Stimulated activated CD4-positive, alpha-beta T cell treated with anti-CD3 and anti-CD28 coated beads, TNF-alpha, amount 100 ng/mL, for 4 hours (primary cell): ENCODE results near the gene DUT.
A peak's percentile ranks its signal among the peaks of the same experiment; 100 is the strongest.

Experiments
- DNase-seq, 3 experiments: peaks; one replicate each; pipeline ENCODE4 v3.0.0-alpha.2; 2020; ENCODE audit warnings: low read depth in 3 of 3

DUT gene

DNA sequence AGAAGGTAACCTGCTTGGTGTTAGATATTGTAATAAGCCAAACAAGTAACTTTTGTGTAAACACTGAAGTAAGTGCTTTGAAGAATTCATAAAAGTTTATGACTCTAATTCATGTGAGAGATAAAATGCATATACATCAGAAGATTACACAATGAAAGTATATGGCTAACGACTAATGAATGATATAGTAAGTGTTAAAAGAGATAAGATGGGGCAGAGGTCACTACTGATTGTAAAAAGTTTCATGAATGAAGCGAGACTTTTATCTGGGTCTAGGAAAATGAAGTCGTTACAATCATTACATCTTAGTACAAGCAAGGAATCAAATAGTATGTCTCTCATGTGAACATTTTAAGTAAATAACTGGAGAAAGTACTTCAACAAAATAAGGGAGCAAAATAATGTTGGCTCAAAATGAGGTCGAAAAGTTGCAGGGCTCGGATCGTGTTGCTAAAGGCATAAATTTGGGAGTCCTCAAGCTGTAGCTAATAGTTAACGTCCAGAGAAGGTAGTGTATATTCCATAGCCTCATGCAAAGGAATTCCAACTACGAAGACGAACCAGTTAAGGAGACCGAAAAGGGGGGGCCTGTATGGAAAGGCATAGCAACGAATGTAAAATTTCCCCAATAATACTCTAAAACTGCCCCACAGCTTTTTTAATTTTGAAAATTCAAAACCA lies 984 bp upstream of the DUT start:
- DNase-seq = no peak

DNA sequence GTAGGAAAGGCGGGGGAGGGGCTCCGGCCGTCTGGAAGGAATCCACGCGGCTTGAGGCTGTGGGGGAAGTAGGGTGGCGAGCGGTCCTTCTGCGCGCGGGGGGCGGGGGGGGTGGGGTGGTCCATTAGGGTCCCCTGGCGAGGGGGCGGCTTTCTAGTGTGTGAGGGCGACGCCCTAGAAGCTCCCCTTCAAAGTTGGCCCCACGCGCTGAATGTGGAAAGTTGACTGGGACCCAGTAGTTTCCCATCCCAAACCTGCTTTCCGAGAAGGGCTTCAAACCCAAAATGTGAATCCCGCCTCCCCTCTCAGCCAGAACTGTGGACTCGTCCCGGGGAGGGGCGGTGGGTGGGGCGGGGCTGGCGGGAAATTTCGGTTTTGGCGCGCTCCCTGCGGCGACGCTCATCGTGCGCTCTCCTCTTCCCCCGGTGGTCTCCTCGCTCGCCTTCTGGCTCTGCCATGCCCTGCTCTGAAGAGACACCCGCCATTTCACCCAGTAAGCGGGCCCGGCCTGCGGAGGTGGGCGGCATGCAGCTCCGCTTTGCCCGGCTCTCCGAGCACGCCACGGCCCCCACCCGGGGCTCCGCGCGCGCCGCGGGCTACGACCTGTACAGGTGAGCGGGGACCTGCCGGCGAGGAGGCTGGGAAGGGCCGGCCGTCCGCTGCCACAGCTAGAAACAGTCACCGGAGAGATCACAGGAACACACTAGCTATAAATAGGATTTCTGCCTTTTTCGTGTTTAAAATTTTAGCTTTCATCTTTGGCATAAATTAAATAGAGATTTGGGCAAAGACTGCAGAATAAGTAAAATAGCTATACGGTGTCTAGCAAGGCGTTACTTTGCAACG lies 790 bp downstream of the DUT start:
- DNase-seq = peak; percentile 53 to 74 (median 55)

DNA sequence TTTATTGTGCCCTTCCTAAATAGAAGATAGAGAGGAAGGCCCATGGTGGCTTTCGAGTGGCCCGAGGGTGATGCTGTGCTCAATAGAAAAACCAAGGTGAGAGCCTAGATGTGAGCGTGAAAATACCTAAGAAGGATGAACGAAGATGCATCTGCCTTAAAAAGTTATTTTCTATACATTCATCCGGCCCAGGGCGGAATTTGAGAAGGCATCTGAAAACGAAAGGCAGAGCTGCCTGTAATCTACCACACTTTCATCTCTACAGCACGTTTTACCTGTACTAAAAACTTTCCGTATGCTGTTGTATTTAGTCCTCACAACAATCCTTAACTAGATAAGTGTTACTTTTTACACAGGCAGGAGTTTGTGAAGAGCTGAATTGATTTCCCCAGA lies 1.4 kb downstream of the DUT start:
- DNase-seq = no peak

DNA sequence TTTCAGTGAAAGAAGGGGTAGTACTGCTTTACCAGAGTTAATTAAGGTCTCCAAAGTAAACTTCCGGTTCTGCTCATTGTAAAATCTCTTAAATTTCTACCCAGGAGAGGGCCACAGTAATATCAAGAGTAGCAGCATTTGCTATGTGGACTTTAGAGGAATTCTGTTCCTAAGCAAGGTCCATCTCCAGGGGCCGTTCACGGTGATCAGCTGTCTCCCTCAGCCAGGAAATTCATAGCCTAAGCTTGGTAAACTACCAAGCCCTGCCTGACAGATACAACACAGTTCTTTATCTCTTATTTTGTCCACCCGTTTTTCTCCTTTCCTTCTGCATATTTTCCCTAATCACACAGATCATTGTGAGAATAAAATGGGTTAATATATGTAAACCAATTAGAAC lies 2.3 kb downstream of the DUT start:
- no peak for DNase-seq

DNA sequence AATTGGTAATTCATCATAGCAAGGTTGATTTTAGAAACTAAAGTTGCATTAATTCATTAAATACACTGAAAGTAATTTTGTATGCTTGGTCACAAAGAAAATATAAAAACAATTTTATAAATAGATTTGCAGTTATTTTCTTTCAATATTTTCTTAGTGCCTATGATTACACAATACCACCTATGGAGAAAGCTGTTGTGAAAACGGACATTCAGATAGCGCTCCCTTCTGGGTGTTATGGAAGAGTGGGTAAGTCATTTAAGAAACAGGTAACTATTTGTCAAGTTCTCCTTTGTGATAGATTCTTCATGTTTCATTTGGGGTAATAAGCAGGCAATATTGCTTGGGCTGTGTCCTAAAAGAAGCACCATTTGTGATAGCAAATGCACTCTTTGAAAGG lies 3.0 kb downstream of the DUT start:
- no peak for DNase-seq

DNA sequence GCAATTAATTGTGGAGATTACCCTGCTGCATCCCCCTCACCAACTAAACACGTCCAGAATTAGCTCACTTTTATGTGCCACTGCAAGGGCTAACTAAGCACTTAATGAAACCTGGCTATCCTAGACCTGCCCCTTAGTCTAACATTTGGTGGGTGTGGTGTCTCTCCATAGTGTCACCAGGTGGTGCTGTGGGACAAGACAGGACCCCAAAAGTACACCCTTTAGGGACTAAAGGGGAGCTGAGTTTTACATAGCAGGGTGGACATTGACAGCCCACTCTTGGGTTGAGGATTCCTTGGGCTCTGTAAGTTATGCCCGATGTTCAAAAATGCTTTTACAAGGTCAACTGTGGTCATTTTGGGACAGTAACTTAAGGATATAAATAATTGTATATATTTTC lies 5.7 kb downstream of the DUT start:
- no peak for DNase-seq

DNA sequence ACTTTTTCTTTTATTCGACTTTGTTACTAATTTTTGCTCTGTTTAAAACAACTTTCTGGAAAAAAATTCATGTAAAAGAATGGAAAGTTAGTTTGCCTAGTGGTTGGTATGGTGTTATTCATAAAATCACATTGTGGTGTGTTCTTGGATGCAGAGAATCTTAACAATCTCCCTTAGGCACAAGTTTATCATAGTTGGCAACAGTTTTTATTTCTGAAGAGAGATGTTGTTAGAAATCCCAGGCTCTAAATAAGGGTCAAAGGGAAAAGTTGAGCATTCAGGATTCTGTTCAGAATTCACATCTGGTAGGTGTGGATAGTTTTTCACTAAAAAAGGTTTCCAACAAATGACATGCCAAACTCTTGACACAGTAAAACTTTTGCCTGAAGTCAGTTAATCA lies 6.4 kb downstream of the DUT start:
- DNase-seq = no peak

DNA sequence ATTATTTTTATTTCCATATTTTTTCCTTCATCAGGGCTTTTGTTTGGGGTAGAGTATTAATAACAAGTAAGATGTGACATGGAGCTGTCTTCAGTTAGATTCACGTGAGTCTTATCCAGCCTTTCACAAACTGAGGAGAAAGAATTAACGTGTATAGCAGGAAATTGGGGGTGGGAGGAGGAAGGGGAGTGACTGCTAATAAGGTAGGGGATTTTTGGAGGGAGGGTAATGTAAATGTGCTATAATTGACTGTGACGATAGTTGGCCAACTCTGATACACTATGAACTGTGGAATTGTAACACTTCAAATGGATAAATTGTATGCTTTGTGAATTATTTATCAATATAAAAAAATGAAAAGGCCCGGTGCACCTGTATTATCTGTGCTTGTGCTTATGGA lies 8.9 kb downstream of the DUT start:
- no peak for DNase-seq

DNA sequence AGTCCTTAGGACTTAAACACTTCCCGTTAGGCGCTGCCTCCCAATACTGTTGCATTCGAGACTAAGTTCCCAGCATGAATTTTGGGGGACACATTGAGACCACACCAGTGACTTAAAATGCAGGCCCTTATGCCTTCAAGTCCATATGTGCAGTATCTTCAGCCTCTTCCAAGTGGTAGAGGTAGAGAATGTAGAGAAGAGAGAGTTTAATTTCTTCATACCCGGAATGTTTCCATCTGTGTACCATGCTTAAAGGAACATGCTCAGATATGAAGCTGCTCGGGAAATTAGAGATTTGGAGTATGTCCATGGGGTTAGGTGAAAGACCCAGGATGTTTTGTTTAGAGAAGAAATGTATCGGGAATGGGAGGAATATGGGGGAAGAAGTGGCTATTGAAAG lies 12.6 kb downstream of the DUT start:
- DNase-seq = no peak

DNA sequence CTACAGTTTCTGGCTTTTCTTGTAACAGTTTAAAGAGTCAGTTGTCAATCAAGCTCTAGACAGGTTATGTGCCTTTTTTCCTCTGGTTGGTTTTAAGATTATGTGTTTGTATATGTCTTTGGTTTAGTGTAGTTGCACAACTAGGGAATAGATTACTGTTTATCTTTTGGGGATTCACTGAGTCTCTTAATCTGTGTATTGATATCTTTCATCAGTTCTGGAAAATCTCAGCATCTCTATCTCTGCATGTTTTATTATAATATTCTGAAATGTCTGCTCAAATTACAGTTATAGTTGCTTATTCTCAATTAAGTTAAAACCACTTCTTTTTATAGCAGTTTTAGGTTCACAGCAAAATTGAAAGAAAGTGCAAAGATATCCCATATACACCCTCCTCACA lies 14.3 kb downstream of the DUT start:
- no peak for DNase-seq

DNA sequence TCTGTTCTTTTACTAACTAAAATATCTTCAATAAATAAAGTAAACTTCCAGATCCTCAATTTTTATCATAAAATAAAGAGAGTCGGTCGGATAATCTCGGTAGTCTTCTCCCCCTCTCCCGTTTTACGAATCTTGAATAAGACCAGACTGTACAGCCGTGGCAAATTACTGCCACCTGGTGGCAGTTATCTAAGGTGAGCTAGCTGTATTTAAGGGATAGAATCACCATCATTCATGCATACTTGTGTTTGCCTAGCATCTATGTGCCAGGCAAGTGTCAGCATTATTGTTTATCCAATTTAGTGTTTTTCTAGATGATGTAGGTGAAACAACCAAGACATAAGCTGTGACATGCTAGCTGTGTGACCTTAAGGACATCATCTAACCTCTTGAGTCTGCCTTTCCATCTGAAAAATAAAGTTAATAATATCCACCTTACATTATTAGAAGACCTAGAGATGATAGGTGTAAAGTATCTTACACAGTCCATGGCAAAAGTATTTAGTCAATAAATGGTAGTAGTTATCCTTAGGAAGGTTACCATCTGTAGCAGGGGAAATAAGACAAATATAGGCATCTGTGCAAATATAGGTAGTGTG lies 21.3 kb downstream of the DUT start:
- DNase-seq = peak in 2 of 3 experiments; percentile 7 to 23

DNA sequence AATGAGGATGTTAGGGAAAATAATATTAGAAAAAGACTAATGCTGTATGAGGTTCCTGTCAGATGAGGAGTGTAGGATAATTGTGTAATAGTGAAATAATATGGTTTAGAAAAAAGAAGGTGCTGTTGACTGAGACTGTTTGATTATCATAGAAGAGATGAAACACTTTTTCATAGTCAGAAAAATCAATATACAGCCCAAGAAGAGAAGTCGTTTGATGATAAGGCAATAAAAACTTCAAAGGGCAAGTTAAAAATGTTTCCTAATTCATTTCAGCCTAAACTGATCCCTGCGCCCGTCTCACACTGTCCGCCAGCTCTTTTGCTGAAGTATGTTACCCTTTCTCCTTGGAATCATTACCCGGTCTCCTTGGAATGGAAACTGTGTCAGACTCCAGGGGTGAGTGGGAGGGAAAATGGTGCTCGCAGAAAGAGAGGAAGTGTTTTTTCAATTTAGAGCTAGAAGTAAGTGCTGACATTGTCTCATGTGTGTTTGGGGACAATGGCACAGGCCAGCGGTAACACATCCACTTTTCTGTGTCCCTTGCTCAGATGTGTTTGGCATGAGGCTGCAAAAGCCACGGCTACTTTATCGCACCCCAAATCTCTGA lies 23.6 kb downstream of the DUT start:
- DNase-seq = no peak

DNA sequence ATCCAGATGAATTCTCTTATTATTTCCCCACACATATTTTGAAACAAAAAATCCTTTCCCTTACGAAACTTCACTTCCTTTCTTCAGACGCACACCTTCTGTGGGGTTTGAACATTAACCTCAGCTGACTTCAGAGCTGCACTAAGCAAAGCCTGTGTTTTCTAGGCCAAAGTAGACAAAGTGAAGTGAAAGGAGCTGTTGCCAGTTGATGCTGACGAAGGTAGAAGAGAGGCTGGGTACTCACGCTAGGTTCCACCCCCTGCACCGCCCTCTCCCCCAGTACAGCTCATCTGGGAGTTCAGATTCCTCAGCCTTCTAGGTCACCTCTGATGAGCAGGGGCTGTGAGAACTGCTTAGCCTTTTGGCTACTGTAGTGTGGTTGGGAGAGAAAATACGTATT lies 24.1 kb downstream of the DUT start:
- no peak for DNase-seq

DNA sequence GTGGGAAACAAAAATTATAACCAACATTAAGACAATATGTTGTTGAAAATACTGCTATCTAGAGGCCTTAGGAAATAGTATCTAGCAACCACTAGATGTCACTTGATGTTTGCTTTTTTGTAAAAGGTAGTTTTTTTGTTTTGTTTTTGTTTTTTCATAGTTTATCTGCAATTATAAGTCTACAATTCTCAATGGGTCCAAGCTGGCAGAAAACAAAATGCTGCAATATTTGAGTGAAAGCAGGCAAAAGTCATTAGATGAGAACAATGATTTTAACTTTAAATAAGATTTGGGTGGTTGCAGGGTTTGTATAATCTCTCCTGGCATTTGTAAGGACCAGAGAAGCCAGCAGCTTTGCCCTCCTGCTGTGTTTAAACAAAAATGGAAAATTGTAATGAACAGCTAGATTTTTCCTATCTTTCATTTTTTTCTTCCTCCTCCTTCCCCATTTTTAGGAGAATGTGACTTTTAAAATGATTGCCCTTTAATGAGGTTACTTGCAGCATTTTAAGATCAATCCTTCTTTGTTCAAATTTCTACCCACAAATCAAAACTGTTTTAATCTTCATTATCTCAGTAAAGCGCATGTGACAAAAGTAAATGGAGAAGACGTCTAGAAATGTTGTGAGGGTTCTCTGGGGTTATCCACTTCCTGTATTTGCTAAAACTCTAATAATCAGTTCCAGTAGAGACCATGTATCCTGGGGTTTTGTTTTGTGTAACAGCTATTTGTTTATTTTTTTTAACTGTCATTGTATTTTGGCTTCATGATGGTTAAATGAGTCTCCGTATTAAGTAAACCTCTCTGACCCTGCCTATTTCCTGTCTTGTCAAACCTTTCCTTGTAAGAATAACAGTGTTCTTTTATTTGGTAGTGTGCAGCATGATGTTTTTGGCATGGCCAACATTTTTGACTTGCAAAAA lies 27.3 kb downstream of the DUT start:
- DNase-seq = no peak

DNA sequence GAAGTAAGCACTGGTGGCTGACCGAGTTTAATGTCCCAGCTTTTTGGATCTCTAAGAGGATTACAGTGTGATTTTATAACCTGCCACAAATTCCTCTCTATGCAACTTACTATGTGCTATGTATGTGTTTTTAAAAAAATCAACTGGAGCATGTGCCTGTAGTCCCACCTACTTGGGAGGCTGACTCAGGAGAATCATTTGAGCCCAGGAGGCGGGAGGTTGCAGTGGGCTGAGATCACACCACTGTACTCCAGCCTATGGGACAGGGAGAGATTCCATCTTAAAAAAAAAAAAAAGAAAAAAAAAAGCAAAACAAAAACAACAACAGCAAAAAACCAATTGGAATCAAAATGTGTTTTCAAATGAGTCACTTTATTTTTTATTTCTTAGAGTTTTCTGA lies 29.6 kb downstream of the DUT start:
- DNase-seq = no peak

DNA sequence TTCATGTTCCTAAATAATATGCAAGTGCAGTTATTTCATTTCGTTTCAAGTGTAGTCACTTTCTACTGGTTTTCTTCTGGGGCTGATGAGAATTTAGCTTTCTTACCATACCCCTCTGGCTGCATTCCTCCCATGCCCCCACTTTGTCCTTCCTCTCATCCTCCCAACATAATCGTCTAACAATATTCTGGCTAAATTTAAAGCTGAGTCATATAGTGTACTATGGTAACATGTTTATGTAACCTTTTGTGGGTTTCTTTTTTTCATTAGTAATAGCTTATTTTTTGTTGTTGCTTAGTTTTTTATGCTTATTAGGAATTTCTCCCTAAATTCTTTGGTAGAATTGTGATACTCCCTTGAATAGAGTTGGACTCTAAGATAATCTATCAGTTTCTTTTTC lies 30.5 kb downstream of the DUT start:
- no peak for DNase-seq

DNA sequence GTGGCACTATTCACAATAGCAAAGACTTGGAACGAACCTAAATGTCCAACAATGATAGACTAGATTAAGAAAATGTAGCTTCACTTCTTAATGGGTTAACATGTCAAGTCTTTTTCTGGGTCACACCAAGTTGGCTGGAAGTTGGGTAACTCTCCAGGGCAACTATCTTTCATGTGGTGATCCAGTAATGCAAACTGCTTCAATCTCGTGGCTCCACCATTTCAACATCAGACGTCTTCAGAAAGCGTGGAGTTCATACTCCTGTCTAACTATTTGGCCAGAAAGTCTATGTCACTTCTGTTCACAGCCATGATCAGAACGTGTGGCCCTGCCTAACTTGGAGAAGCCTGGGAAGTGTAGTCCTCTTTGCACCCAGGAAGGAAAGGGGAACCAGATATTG lies 32.2 kb downstream of the DUT start:
- DNase-seq = no peak

DNA sequence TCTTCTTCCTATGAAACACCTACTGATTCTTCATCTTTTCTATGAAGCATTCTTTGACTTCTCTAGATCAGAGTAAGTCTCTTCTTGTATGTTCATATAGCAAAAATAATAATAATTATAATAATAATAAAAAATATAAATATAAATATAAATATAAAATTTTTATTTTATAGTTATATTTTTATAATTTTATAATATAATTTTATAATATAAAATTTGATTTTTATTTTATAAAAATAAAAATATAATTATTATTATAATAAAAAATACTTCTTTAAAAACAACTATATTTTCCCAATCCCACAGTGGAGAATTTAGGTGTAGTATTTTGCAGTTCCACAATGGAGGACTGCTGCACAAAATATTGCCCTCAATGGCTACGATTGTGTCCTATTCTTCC lies 34.3 kb downstream of the DUT start:
- DNase-seq = no peak

DNA sequence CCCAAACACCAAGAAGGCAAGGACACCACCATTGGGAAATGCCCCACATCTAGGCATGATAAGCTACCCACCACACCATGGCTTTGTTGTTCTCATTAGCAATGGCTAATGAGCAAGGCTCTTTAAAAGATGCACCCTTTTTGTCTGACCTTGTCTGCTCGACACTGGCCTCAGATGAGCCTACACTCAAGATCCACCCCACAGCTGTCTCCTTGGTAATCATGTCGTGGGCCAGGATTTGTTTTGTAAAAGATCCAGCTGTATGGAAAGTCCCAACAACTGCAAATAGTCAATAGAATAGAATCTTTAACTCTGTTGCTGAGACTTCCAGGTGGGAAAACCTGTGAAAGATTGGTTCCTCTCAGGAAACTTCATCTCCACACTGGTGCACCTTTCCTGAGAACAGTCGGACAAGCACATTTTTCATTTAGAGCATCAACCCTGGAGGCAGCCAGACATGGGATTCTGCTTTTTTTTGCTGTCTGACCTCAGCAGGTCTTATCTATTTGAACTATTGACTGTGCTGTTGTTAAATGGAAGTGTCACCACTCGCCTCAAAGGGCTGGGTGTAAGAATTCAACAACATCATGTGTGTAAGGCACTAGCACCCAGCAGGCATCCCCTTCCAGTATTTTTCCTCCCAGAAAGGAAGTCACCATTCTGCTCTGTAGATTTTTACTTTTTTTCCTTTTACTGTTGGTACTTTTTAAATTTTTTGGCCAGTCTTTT lies 35.5 kb downstream of the DUT start:
- no peak for DNase-seq

DNA sequence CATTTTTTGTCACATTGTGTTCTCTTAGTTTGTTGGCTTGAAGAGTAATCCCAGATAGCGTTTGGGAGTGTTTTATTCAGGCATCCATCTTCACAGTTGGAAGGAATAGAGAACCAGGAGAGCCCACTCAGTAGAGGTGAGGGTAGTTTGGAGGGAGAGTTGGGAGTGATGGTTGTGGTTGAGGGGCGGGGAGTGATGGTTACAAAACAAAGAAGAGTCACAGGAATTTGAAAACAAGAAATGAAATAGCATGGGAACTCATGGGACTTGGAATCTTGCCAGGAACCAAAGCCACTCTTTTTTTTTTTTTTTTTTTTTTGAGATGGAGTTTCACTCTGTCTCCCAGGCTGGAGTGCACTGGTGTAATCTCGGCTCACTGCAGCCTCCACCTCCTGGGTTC lies 36.3 kb downstream of the DUT start:
- DNase-seq = no peak

DNA sequence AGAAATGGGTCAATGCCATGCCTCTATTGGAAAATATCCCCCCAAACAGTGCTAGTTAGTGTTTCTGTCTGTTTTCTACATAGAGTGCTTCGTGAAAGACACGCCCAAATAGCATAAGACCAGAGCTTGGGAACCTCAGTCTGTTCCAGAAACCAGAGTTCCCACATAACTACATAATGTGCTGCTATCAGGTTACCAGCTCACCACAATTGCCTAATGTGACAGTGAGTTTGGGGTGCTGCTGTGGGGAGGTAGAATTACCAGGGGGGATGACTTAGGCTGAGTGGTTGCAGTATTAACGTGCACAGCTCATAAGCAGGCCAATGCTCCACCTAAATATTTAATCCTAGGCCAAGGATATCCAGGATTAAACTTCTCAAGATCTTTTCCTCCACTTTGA lies 39.2 kb downstream of the DUT start:
- no peak for DNase-seq
